ENCODE data around the gene SMYD3.

DNA sequence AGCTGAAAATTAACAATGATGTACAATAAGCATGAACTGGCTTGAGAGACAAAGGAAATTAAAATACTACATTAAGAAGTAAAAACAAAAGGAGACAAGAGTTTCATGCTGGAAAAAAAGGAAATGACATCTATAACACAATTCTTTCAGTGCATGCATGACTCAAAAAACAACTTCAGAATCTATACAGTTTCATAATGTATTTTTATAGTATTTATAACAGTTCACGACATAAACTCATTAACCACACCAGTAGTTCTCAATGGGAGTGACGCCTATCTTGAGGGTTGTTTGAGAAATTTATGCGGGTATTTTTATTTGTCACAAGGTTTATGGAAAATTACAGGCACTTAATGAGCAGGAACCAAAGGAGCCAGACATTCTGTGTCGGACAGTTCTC is 168.5 kb downstream of the SMYD3 start:
- TF ChIP-seq, protein P1, sequence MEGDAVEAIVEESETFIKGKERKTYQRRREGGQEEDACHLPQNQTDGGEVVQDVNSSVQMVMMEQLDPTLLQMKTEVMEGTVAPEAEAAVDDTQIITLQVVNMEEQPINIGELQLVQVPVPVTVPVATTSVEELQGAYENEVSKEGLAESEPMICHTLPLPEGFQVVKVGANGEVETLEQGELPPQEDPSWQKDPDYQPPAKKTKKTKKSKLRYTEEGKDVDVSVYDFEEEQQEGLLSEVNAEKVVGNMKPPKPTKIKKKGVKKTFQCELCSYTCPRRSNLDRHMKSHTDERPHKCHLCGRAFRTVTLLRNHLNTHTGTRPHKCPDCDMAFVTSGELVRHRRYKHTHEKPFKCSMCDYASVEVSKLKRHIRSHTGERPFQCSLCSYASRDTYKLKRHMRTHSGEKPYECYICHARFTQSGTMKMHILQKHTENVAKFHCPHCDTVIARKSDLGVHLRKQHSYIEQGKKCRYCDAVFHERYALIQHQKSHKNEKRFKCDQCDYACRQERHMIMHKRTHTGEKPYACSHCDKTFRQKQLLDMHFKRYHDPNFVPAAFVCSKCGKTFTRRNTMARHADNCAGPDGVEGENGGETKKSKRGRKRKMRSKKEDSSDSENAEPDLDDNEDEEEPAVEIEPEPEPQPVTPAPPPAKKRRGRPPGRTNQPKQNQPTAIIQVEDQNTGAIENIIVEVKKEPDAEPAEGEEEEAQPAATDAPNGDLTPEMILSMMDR (IDR thresholded peaks at IDR 0.05; ENCODE audit: low read length): no peak
- TF ChIP-seq EZH2phosphoT487 (IDR thresholded peaks at IDR 0.05; ENCODE audit: low read length): no peak
